ENCODE data around the gene TXNDC11.
A peak's percentile ranks its signal among the peaks of the same experiment; 100 is the strongest.

The TXNDC11 gene

GRCh38 chr16:11658896-11659708 lies 83.6 kb downstream of the TXNDC11 start:
- DNase-seq (ENCODE audit: low spot score): no peak

DNA sequence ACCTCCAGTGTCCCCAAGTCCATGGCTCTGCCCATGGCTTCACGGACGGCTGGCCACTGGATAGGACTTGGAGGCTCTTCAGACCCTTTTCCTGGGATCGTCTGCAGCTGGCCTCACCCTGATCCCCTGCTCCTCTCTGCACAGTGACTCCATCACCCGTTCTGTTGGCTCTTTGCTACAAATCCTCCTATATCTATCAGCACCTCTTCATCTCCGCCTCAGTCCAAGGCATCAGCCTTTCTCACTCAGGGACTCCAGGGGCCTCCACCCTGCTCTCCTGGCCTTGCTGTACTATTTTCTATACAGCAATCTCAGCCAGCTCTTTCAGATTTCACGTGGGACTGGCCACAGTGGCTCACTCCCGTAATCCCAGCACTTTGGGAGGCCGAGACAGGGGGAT lies 85.1 kb downstream of the TXNDC11 start:
- DNase-seq (ENCODE audit: low spot score): no peak

GRCh38 chr16:11655655-11656054 lies 87.0 kb downstream of the TXNDC11 start:
- no peak for DNase-seq (ENCODE audit: low spot score)

DNA sequence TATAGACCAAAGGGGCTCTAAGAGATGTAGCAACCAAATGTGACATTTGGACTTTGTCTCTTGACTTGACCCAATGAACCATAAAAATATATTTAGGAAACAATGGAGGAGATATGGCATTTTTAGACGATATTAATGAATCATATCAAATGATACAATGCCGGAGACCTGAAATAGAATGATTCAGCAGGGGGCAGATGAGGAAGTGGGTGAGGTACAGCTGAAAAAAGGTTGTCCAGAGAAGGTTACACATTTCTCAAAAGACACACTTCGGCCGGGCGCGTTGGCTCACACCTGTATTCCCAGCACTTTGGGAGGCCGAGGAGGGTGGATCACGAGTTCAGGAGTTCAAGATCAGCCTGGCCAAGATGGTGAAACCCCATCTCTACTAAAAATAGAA lies 90.9 kb downstream of the TXNDC11 start:
- DNase-seq (ENCODE audit: low spot score): no peak

GRCh38 chr16:11650641-11651591 lies 91.7 kb downstream of the TXNDC11 start:
- no peak for DNase-seq (ENCODE audit: low spot score)

DNA sequence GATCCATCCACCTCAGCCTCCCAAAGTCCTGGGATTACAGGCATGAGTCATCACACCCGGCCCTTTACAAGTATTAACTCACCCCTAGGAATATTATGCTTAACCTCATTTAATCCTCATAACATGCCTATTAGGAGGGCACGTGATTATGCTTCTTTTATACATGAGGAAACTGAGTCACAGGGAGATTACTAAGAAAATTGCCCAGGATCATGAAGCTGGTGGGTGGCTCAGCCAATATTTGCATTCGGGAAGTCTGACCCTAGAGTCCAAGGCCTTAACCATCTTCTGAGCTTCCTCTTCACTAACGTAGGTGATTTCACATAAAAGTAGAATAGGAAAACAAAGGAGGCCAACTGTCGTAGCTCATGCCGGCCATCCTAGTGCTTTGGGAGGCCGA lies 93.4 kb downstream of the TXNDC11 start:
- no peak for DNase-seq (ENCODE audit: low spot score)

DNA sequence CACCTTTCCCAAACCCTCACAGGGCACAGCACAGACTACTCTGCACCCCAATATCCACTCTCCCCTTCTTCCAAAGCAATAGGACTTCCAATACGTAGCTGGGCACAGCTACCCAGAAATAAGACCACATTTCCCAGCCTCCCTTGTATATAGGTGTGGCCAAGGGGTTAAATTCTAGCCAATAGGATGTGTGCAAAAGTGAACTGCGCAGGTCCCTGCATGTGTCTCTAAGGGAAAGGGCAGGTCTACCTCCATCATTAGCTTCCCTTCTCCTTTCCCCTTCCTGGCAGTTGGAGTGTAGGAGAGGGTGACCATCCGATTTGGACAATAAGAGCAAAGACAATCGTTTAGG lies 99.9 kb downstream of the TXNDC11 start:
- DNase-seq (ENCODE audit: low spot score): no peak

- peak; percentile 61 for DNase-seq (ENCODE audit: low spot score)
Measured at GRCh38 chr16:11640987-11641817, 101.5 kb downstream of the TXNDC11 start.

- no peak for DNase-seq (ENCODE audit: low spot score)
Measured at GRCh38 chr16:11639925-11640899, 102.4 kb downstream of the TXNDC11 start.

- DNase-seq (ENCODE audit: low spot score): no peak
Measured at GRCh38 chr16:11639008-11639562, 103.6 kb downstream of the TXNDC11 start.

- no peak for DNase-seq (ENCODE audit: low spot score)
Measured at GRCh38 chr16:11638140-11638539, 104.5 kb downstream of the TXNDC11 start.

- DNase-seq (ENCODE audit: low spot score): no peak
Measured at GRCh38 chr16:11637320-11637719, 105.3 kb downstream of the TXNDC11 start.

DNA sequence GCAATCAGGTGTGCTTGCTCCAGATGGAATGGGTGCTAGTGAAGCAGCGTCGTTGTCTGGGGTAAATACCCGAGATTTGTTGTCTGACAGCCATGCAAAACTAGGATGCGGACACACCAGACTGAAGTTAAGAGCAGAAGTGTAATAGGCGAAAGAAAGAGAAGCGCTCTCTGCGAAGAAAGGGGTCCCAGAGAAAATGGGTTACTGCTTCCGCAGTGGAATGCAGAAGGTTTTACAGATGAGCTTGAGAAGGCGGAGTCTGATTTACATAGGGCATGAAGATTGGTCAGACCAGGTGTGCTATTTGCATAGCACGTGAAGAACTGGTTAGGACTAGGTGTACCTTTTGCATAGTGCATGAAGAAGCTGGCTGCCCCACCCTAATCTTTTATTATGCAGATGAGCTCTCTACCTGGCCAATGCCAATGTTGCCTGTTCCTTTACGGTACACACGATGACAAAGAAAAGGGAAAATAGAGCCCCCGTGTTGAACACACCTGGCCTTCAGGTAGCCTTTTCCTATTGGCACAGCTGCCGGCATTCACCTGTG lies 106.4 kb downstream of the TXNDC11 start:
- DNase-seq (ENCODE audit: low spot score): no peak

DNA sequence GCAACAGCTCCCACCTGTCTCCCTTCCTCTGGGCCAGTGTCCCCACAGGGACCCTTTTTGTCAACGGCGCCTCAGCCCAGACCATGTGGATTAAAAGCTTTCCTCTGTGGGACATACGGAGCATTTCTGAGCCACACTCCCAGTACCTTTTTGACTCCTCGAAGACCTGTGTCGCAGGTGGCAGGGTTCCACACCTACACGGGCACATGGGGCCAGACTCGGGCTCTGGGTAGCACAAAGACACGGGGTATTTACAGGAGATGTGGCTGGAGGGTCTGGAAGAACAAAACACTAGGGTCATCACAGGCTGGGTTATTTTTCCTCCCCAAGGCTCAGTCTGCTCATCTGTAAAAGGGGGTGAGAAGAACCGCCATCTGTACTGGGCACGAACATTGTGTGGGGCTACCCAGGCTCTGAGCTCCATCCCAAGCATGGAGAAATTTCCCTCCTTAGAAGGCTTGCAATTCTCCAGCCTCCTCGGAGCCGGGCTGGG lies 106.9 kb downstream of the TXNDC11 start:
- no peak for DNase-seq (ENCODE audit: low spot score)

GRCh38 chr16:11635113-11635652 lies 107.5 kb downstream of the TXNDC11 start:
- DNase-seq (ENCODE audit: low spot score): no peak

- DNase-seq (ENCODE audit: low spot score): no peak
Measured at GRCh38 chr16:11634312-11634711, 108.3 kb downstream of the TXNDC11 start.

DNA sequence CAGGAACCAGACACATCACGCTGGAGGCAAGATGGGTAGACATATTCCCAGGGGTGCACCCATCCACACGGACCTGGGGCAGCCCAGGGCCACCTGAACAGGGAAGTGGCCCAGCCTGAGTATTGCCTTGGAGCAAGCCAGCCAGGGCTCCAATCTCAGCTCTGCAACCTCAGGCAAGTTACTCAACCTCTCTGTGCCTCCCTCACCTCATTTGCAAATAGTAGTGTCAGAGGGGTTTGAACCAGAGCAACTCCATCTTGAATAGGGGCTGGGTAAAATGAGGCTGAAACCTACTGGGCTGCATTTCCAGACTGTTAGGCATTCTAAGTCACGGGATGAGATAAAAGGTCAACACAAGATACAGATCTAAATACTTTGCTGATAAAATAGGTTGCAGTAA lies 109.5 kb downstream of the TXNDC11 start:
- DNase-seq (ENCODE audit: low spot score): no peak

DNA sequence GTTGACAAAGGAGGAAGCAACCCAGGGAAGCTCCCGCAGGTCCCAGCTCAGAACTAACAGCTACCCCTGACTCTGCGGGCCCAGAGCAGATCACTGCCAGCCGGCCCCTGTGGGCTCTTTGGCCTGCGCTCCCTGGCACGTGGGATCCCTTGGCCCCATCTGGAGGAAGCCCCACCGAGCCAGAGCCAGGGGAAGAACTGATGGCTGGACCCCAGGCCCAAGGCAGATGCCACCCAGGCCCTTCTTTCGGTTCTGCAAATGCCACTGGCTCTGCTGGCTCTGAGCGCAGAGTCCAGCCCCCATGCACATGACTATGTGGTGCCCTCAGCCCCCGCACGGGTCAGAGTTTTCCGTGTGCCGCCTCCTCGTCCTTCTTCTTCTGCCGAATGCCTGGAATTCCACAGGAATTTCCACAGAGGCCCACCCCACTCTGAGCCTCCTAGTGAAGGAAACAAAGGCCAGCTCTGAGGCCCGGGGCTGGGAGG lies 110.2 kb downstream of the TXNDC11 start:
- no peak for DNase-seq (ENCODE audit: low spot score)

- DNase-seq (ENCODE audit: low spot score): no peak
Measured at GRCh38 chr16:11631214-11631613, 111.4 kb downstream of the TXNDC11 start.

- DNase-seq (ENCODE audit: low spot score): no peak
Measured at GRCh38 chr16:11630768-11631056, 111.9 kb downstream of the TXNDC11 start.

Data from activated CD4-positive, alpha-beta T cell treated with anti-CD3 and anti-CD28 coated beads, Interleukin-2, Interleukin-4, amounts not matched to agents 100 ng/mL and 50 ng/mL, durations not matched to agents 16 hours and 8 hours (primary cell).